Neutrophil (primary cell): Measurements from ENCODE around the gene KDM6A.

Experiments
- H3K27ac ChIP-seq: fragments of 200-600 bp; sonication (generic); 2 replicates; pipeline ENCODE4 v1.5.1; 2016; ENCODE audit warnings: mild to moderate bottlenecking, moderate library complexity
- H3K27me3 ChIP-seq: fragments of 200-600 bp; sonication (generic); 2 replicates; pipeline ENCODE4 v1.6.0; 2016; ENCODE audit warnings: mild to moderate bottlenecking
- H3K36me3 ChIP-seq: fragments of 200-600 bp; sonication (generic); 2 replicates; pipeline ENCODE4 v1.5.1; 2017
- H3K4me1 ChIP-seq, 2 experiments: fragments of 200-600 bp in 1 of 2; sonication (generic) in 1 of 2; 1 replicate in 1 of 2; 2 replicates in 1 of 2; pipeline versions ENCODE4 v1.5.1 to v1.6.1; 2013 to 2016; ENCODE audit warnings: low read depth in 1 of 2, low read length in 1 of 2, mild to moderate bottlenecking in 1 of 2, moderate library complexity in 1 of 2; ENCODE audit not compliant: control insufficient read depth in 1 of 2, insufficient read depth in 1 of 2
- H3K4me3 ChIP-seq, 2 experiments: fragments of 200-600 bp in 1 of 2; sonication (generic) in 1 of 2; 1 replicate in 1 of 2; 2 replicates in 1 of 2; pipeline ENCODE4 v1.5.1; 2013 to 2016; ENCODE audit warnings: low read depth in 1 of 2, low read length in 1 of 2, mild to moderate bottlenecking in 1 of 2, moderate library complexity in 1 of 2
- H3K9me3 ChIP-seq: fragments of 200-600 bp; sonication (generic); 2 replicates; pipeline ENCODE4 v1.5.1; 2016
- CTCF ChIP-seq: fragments of 200-600 bp; sonication (generic); IDR thresholded peaks from 2 replicates; pipeline ENCODE4 v1.5.1; 2016; ENCODE audit warnings: antibody characterized with exemption

The KDM6A gene

GRCh38 chrX:44978976-44979375 is 106.0 kb downstream of the KDM6A start:
- no peaks in the 10 kb centered on the region for H3K9me3 ChIP-seq
- no peak for TF ChIP-seq CTCF

GRCh38 chrX:44980403-44980802 is 107.4 kb downstream of the KDM6A start:
- Histone ChIP-seq H3K27me3 (no peaks in the 10 kb centered on the region), H3K36me3 (no peaks in the 10 kb centered on the region), H3K4me3 (no peak overlapping the region), H3K4me1 (no peaks in the 10 kb centered on the region), H3K27ac (no peak overlapping the region), H3K9me3 (no peaks in the 10 kb centered on the region)
- no peak for TF ChIP-seq CTCF

More at GRCh38 chrX:44978976-44979375, 106.0 kb downstream of the KDM6A start:
- Histone ChIP-seq H3K4me1 (no peaks in the 10 kb centered on the region), H3K27ac (no peak overlapping the region), H3K27me3 (no peaks in the 10 kb centered on the region), H3K36me3 (no peaks in the 10 kb centered on the region), H3K4me3 (no peak overlapping the region)

- no peak for TF ChIP-seq CTCF
- Histone ChIP-seq H3K4me3 (no peak overlapping the region), H3K27ac (no peak overlapping the region), H3K9me3 (no peaks in the 10 kb centered on the region), H3K36me3 (no peaks in the 10 kb centered on the region), H3K27me3 (no peaks in the 10 kb centered on the region), H3K4me1 (no peaks in the 10 kb centered on the region)
Observed at GRCh38 chrX:44980883-44981282, 107.9 kb downstream of the KDM6A start.

- Histone ChIP-seq H3K9me3 (no peaks in the 10 kb centered on the region), H3K36me3 (no peaks in the 10 kb centered on the region), H3K27me3 (no peaks in the 10 kb centered on the region), H3K27ac (peak overlapping the region; percentile 63), H3K4me3 (no peak overlapping the region), H3K4me1 (peaks cover 18 to 34% of the 10 kb centered on the region in 2 experiments)
- TF ChIP-seq CTCF: no peak
Observed at GRCh38 chrX:44989995-44990770, 117.2 kb downstream of the KDM6A start.

- no peak for TF ChIP-seq CTCF
- Histone ChIP-seq H3K27me3 (no peaks in the 10 kb centered on the region), H3K36me3 (no peaks in the 10 kb centered on the region), H3K4me1 (peaks cover 31 to 45% of the 10 kb centered on the region in 2 experiments), H3K9me3 (no peaks in the 10 kb centered on the region), H3K27ac (no peak overlapping the region), H3K4me3 (no peak overlapping the region)
Observed at GRCh38 chrX:44992775-44993174, 119.8 kb downstream of the KDM6A start.
